Smooth muscle cell (in vitro differentiated cells): Measurements from ENCODE around the gene CHRM4. TPM values are rescaled to one million over a fixed set of nuclear protein-coding genes. Genes with fewer than 3 reads are reported as not detected.

Experiments used
- DNase-seq: peaks from one replicate; lab custom pipeline; 2025; ENCODE audit not compliant: unreplicated experiment; lab: John Stamatoyannopoulos, UW
- H2AFZ ChIP-seq: fragments of 200-600 bp; sonication (generic); 2 replicates; pipeline ENCODE4 v1.6.0; 2016; ENCODE audit warnings: antibody characterized with exemption, low read depth, mild to moderate bottlenecking
- H3F3A ChIP-seq: fragments of 200-600 bp; sonication (generic); 2 replicates; pipeline ENCODE4 v1.6.0; 2017; ENCODE audit warnings: antibody characterized with exemption, low read depth
- H3K27ac ChIP-seq: fragments of 200-600 bp; sonication (generic); 2 replicates; pipeline ENCODE4 v1.5.1; 2016; ENCODE audit warnings: low read depth, mild to moderate bottlenecking
- H3K27me3 ChIP-seq: fragments of 200-600 bp; sonication (generic); 2 replicates; pipeline ENCODE4 v1.6.1; 2016; ENCODE audit warnings: low read depth, mild to moderate bottlenecking
- H3K36me3 ChIP-seq: fragments of 200-600 bp; sonication (generic); 2 replicates; pipeline ENCODE4 v1.5.1; 2016; ENCODE audit warnings: low read depth
- H3K4me1 ChIP-seq: fragments of 200-600 bp; sonication (generic); 2 replicates; pipeline ENCODE4 v1.5.1; 2016; ENCODE audit warnings: low read depth
- H3K4me2 ChIP-seq: fragments of 200-600 bp; sonication (generic); 2 replicates; pipeline ENCODE4 v1.6.0; 2016; ENCODE audit warnings: mild to moderate bottlenecking
- H3K4me3 ChIP-seq: fragments of 200-600 bp; sonication (generic); 2 replicates; pipeline ENCODE4 v1.5.1; 2016; ENCODE audit warnings: mild to moderate bottlenecking
- H3K79me2 ChIP-seq: fragments of 200-600 bp; sonication (generic); 2 replicates; pipeline ENCODE4 v1.6.0; 2016; ENCODE audit warnings: low read depth, mild to moderate bottlenecking
- H3K9ac ChIP-seq: fragments of 200-600 bp; sonication (generic); 2 replicates; pipeline ENCODE4 v1.6.0; 2016; ENCODE audit warnings: low read depth
- H3K9me3 ChIP-seq: fragments of 200-600 bp; sonication (generic); replicated peaks from 2 replicates; pipeline ENCODE4 v1.5.1; 2016; ENCODE audit warnings: low read depth
- H4K20me1 ChIP-seq: fragments of 200-600 bp; sonication (generic); 2 replicates; pipeline ENCODE4 v1.6.0; 2016; ENCODE audit warnings: low read depth
- CTCF ChIP-seq: fragments of 200-600 bp; sonication (generic); IDR thresholded peaks from 2 replicates; pipeline ENCODE4 v1.5.1; 2017; ENCODE audit warnings: borderline replicate concordance, mild to moderate bottlenecking, antibody characterized with exemption; ENCODE audit not compliant: insufficient read depth, poor library complexity, severe bottlenecking
- WGBS: methylation state at CpG from one replicate; pipeline ENCODE4 v1.1.7; 2016; ENCODE audit warnings: low lambda C conversion rate; 5-methylcytosine and 5-hydroxymethylcytosine counted together
- polyA plus RNA-seq: library from polyadenylated mRNA; unstranded; fragments of >200 nt; fragmentation: Nextera tagmentation; extraction: Ambion mirVana; gene quantifications from 2 replicates; pipeline ENCODE4 v1.2.1, GENCODE V29; 2016
- total RNA-seq: library from RNA; depleted of rRNA; stranded (reverse); fragments of >200 nt; gene quantifications from 2 replicates; pipeline ENCODE4 v1.2.3, GENCODE V29; 2014

CHRM4 gene
- total and polyA plus RNA-seq, 2 experiments from 2014 or later: 4.7 to 20.0 TPM

GRCh38 chr11:46427364-46427763, 35.8 kb upstream of the CHRM4 start:
- peaks cover 6% of the 10 kb centered on the region for H4K20me1 ChIP-seq
- H3K4me1 ChIP-seq: peaks cover 6% of the 10 kb centered on the region
- no peak overlapping the region for H3K4me2 ChIP-seq
- no peaks in the 10 kb centered on the region for H3K27me3 ChIP-seq
- H3K79me2 ChIP-seq: no peaks in the 10 kb centered on the region
- 50% methylated on average over 9 of the region's 9 CpGs for WGBS
- no peak overlapping the region for H2AFZ ChIP-seq
- H3K9ac ChIP-seq: no peak overlapping the region
- no peaks in the 10 kb centered on the region for H3K9me3 ChIP-seq
- no peaks in the 10 kb centered on the region for H3F3A ChIP-seq
- no peak overlapping the region for H3K4me3 ChIP-seq
- H3K27ac ChIP-seq: no peak overlapping the region
- DNase-seq: no peak
- H3K36me3 ChIP-seq: no peaks in the 10 kb centered on the region
- TF ChIP-seq CTCF: no peak

- no peak for DNase-seq
- H3K4me1 ChIP-seq: peaks cover 6% of the 10 kb centered on the region
- no peak overlapping the region for H3K9ac ChIP-seq
- no peak overlapping the region for H3K4me3 ChIP-seq
- no peak overlapping the region for H2AFZ ChIP-seq
- H3K4me2 ChIP-seq: no peak overlapping the region
- H3K27me3 ChIP-seq: no peaks in the 10 kb centered on the region
- no peaks in the 10 kb centered on the region for H3K36me3 ChIP-seq
- H3K79me2 ChIP-seq: no peaks in the 10 kb centered on the region
- peaks cover 7% of the 10 kb centered on the region for H4K20me1 ChIP-seq
- H3K9me3 ChIP-seq: no peaks in the 10 kb centered on the region
- TF ChIP-seq CTCF: no peak
- H3K27ac ChIP-seq: no peak overlapping the region
- no peaks in the 10 kb centered on the region for H3F3A ChIP-seq
- WGBS: 83% methylated on average over 4 of the region's 4 CpGs
Measured at GRCh38 chr11:46426233-46426991, 34.8 kb upstream of the CHRM4 start.

GRCh38 chr11:46422588-46422987, 31.0 kb upstream of the CHRM4 start:
- Histone ChIP-seq H3K9me3 (no peaks in the 10 kb centered on the region), H3K9ac (no peak overlapping the region), H3K27me3 (no peaks in the 10 kb centered on the region), H3F3A (no peaks in the 10 kb centered on the region), H3K36me3 (no peaks in the 10 kb centered on the region), H4K20me1 (peaks cover 14% of the 10 kb centered on the region), H3K27ac (no peak overlapping the region), H3K79me2 (no peaks in the 10 kb centered on the region), H3K4me1 (peaks cover 8% of the 10 kb centered on the region), H3K4me2 (no peak overlapping the region), H3K4me3 (no peak overlapping the region), H2AFZ (no peak overlapping the region)
- DNase-seq: no peak
- WGBS: 52% methylated on average over 7 of the region's 7 CpGs
- TF ChIP-seq CTCF: no peak
